Mesenchymal stem cell (in vitro differentiated cells and primary cell): ENCODE measurements around the gene ACACA.

Source experiments
- DNase-seq: peaks from one replicate; pipeline ENCODE4 v3.0.0-alpha.2; 2013
- H2AFZ ChIP-seq: one replicate; pipeline ENCODE4 v1.6.1; 2013; ENCODE audit warnings: low read depth, mild to moderate bottlenecking, control low read depth, inconsistent platforms, low read length, moderate library complexity
- H2AK5ac ChIP-seq: 2 replicates; pipeline ENCODE4 v1.6.1; 2013; ENCODE audit warnings: low read length, moderate library complexity, mild to moderate bottlenecking, inconsistent platforms; ENCODE audit not compliant: severe bottlenecking
- H2BK120ac ChIP-seq: one replicate; pipeline ENCODE4 v1.6.1; 2013; ENCODE audit warnings: low read depth, mild to moderate bottlenecking, inconsistent platforms, low read length, moderate library complexity
- H2BK12ac ChIP-seq, 2 experiments: one replicate each; pipeline ENCODE4 v1.6.1; 2013; ENCODE audit warnings: inconsistent platforms in 2 of 2, low read length in 2 of 2, mild to moderate bottlenecking in 2 of 2, moderate library complexity in 2 of 2, control low read depth in 1 of 2
- H2BK15ac ChIP-seq: one replicate; pipeline ENCODE4 v1.6.1; 2013; ENCODE audit warnings: mild to moderate bottlenecking, low read depth, inconsistent platforms; ENCODE audit not compliant: poor library complexity, severe bottlenecking
- H2BK5ac ChIP-seq: 2 replicates; pipeline ENCODE4 v1.6.1; 2013; ENCODE audit warnings: low read depth, mild to moderate bottlenecking, low read length, control low read depth, inconsistent platforms; ENCODE audit not compliant: poor library complexity, severe bottlenecking
- H3K14ac ChIP-seq, 2 experiments: one replicate each; pipeline ENCODE4 v1.6.1; 2013; ENCODE audit warnings: inconsistent platforms in 2 of 2, low read length in 2 of 2, control low read depth in 1 of 2, mild to moderate bottlenecking in 1 of 2, moderate library complexity in 1 of 2
- H3K18ac ChIP-seq, 2 experiments: one replicate each; pipeline ENCODE4 v1.6.1; 2013; ENCODE audit warnings: inconsistent platforms in 2 of 2, low read length in 2 of 2, control low read depth in 1 of 2, low read depth in 1 of 2, mild to moderate bottlenecking in 1 of 2
- H3K23ac ChIP-seq, 2 experiments: one replicate each; pipeline ENCODE4 v1.6.1; 2013; ENCODE audit warnings: inconsistent platforms in 2 of 2, low read length in 2 of 2, mild to moderate bottlenecking in 2 of 2, moderate library complexity in 2 of 2, control low read depth in 1 of 2
- H3K27ac ChIP-seq: 2 replicates; pipeline ENCODE4 v1.5.1; 2013; ENCODE audit warnings: mild to moderate bottlenecking, moderate library complexity, low read length, control low read depth, inconsistent platforms; ENCODE audit not compliant: poor library complexity, severe bottlenecking
- H3K27me3 ChIP-seq, 2 experiments: 2 replicates each; pipeline versions ENCODE4 v1.6.1 to v1.7.0; 2013; ENCODE audit warnings: low read length in 2 of 2, mild to moderate bottlenecking in 2 of 2, moderate library complexity in 2 of 2, control low read depth in 1 of 2, inconsistent platforms in 1 of 2; ENCODE audit not compliant: control insufficient read depth in 1 of 2, insufficient read depth in 1 of 2
- H3K36me3 ChIP-seq, 2 experiments: 2 replicates each; pipeline versions ENCODE4 v1.6.1 to v1.7.0; 2013; ENCODE audit warnings: low read length in 2 of 2, control low read depth in 1 of 2, inconsistent platforms in 1 of 2, low read depth in 1 of 2, mild to moderate bottlenecking in 1 of 2; ENCODE audit not compliant: insufficient read depth in 2 of 2, control insufficient read depth in 1 of 2
- H3K4ac ChIP-seq, 2 experiments: one replicate each; pipeline ENCODE4 v1.6.1; 2013; ENCODE audit warnings: inconsistent platforms in 2 of 2, low read length in 2 of 2, mild to moderate bottlenecking in 2 of 2, moderate library complexity in 2 of 2, control low read depth in 1 of 2, low read depth in 1 of 2
- H3K4me1 ChIP-seq: 2 replicates; pipeline ENCODE4 v1.6.1; 2013; ENCODE audit warnings: low read depth, low read length, control low read depth; ENCODE audit not compliant: control insufficient read depth, insufficient read depth
- H3K4me2 ChIP-seq: 2 replicates; pipeline ENCODE4 v1.6.1; 2013; ENCODE audit warnings: low read length, mild to moderate bottlenecking, inconsistent platforms; ENCODE audit not compliant: poor library complexity, severe bottlenecking
- H3K4me3 ChIP-seq, 2 experiments: 2 replicates each; pipeline versions ENCODE4 v1.5.1 to v1.7.0; 2013; ENCODE audit warnings: low read length in 2 of 2, mild to moderate bottlenecking in 2 of 2, control low read depth in 1 of 2, low read depth in 1 of 2; ENCODE audit not compliant: insufficient read depth in 1 of 2
- H3K79me1 ChIP-seq: replicated peaks from 2 replicates; pipeline ENCODE4 v1.6.1; 2013; ENCODE audit warnings: mild to moderate bottlenecking, control low read depth, low read length, inconsistent platforms; ENCODE audit not compliant: poor library complexity, severe bottlenecking
- H3K9ac ChIP-seq: 2 replicates; pipeline ENCODE4 v1.7.0; 2013; ENCODE audit warnings: mild to moderate bottlenecking, low read length, moderate library complexity
- H3K9me3 ChIP-seq: 2 replicates; pipeline ENCODE4 v1.7.0; 2013; ENCODE audit warnings: mild to moderate bottlenecking, low read length; ENCODE audit not compliant: control insufficient read depth
- H4K8ac ChIP-seq: one replicate; pipeline ENCODE4 v1.6.1; 2013; ENCODE audit warnings: inconsistent platforms, mild to moderate bottlenecking, low read length, moderate library complexity
- H4K91ac ChIP-seq: one replicate; pipeline ENCODE4 v1.6.1; 2013; ENCODE audit warnings: mild to moderate bottlenecking, low read length, inconsistent platforms
- WGBS: methylation state at CpG from one replicate; pipeline ENCODE4 v1.1.7; 2013; ENCODE audit warnings: mixed read lengths; 5-methylcytosine and 5-hydroxymethylcytosine counted together

Gene ACACA

DNA sequence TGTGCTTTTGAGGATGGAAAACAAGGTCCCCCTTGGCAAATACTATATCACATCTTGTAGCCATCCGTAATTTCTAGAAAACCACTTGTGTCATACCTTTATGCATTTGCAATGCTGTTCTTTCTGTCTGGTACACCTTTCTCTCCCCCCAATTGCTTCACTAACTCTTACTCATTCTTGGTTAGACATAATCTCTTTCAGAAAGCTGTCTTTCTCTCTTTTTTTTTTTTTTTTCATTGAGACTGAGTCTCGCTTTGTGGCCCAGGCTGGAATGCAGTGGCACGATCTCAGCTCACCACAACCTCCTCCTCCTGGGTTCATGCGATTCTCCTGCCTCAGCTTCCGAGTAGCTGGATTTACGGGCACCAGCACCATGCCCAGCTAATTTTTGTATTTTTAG is 125.8 kb downstream of the ACACA start:
- Histone ChIP-seq H2AFZ (no peak overlapping the region), H3K4me1 (no peaks in the 10 kb centered on the region), H2AK5ac (no peak overlapping the region), H4K91ac (no peak overlapping the region), H3K14ac (no peak overlapping the region), H4K8ac (no peak overlapping the region), H3K4me2 (no peak overlapping the region), H2BK15ac (no peak overlapping the region), H3K27me3 (no peaks in the 10 kb centered on the region), H3K27ac (no peak overlapping the region), H3K18ac (no peak overlapping the region), H3K9ac (no peak overlapping the region), H2BK5ac (no peak overlapping the region), H3K23ac (no peak overlapping the region), H2BK120ac (no peak overlapping the region), H3K4me3 (no peak overlapping the region), H3K79me1 (peaks cover 13% of the 10 kb centered on the region), H3K36me3 (peaks cover 7 to 70% of the 10 kb centered on the region in 2 experiments), H3K9me3 (no peaks in the 10 kb centered on the region), H2BK12ac (no peak overlapping the region), H3K4ac (no peak overlapping the region)
- WGBS: 99% methylated on average over 1 of the region's 6 CpGs
- no peak for DNase-seq

DNA sequence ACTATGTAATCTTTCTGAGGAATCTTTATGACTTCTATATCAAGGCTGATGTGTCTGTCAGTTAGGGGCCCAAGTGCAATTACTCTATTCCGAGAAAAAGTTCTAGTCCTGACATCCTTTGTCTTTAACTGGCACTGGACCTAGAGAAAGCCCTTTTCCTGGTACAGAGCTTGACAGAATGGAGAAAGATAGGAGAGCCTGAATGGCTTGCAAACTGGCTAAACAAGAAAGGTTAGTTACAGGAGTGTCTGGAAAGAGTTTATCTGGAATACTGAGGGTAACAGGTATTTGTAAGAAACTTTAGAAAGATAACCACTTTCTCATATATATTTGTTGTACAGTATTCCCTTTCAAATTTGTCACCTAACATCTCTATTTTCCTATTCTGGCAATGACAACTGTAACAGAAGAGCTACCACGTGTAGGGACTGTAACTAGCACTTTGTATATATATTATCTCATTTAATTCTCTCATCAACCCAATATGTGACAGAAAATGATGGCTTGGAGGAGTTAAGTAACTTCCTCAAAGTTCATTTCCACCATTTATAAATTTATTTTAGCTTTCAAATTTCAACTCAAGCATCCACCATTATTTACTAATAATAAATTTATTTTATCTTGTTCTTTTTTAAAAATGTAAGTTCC is 128.3 kb downstream of the ACACA start:
- Histone ChIP-seq H3K4me3 (no peak overlapping the region), H3K79me1 (peaks cover 4% of the 10 kb centered on the region), H3K4me2 (no peak overlapping the region), H3K4me1 (no peaks in the 10 kb centered on the region), H3K27me3 (no peaks in the 10 kb centered on the region), H3K9me3 (no peaks in the 10 kb centered on the region), H2BK12ac (no peak overlapping the region), H3K23ac (no peak overlapping the region), H2AK5ac (no peak overlapping the region), H2BK120ac (no peak overlapping the region), H2BK15ac (no peak overlapping the region), H3K36me3 (peaks cover 7 to 80% of the 10 kb centered on the region in 2 experiments), H3K18ac (no peak overlapping the region), H3K4ac (no peak overlapping the region), H2AFZ (no peak overlapping the region), H3K14ac (no peak overlapping the region), H3K27ac (no peak overlapping the region), H3K9ac (no peak overlapping the region), H4K91ac (no peak overlapping the region), H2BK5ac (no peak overlapping the region), H4K8ac (no peak overlapping the region)
- DNase-seq: no peak
- WGBS: 100% methylated on average over 1 of the region's 2 CpGs

GRCh38 chr17:37276475-37276874 is 130.2 kb downstream of the ACACA start:
- Histone ChIP-seq H3K27me3 (no peaks in the 10 kb centered on the region), H3K9ac (no peak overlapping the region), H2AK5ac (no peak overlapping the region), H2BK5ac (no peak overlapping the region), H3K4me2 (no peak overlapping the region), H4K8ac (no peak overlapping the region), H3K4ac (no peak overlapping the region), H2BK120ac (no peak overlapping the region), H3K18ac (no peak overlapping the region), H3K9me3 (no peaks in the 10 kb centered on the region), H3K27ac (no peak overlapping the region), H2BK15ac (no peak overlapping the region), H3K4me3 (no peak overlapping the region), H3K14ac (no peak overlapping the region), H3K23ac (no peak overlapping the region), H3K79me1 (peaks cover 5% of the 10 kb centered on the region), H4K91ac (no peak overlapping the region), H3K36me3 (peaks cover under 1 to 79% of the 10 kb centered on the region in 2 experiments), H2BK12ac (no peak overlapping the region), H3K4me1 (no peaks in the 10 kb centered on the region), H2AFZ (no peak overlapping the region)
- DNase-seq: no peak
- no CpG with 5 or more reads among the region's 1 CpG for WGBS

- Histone ChIP-seq H4K8ac (no peak overlapping the region), H2BK12ac (no peak overlapping the region), H3K14ac (no peak overlapping the region), H3K79me1 (peaks cover 8% of the 10 kb centered on the region), H3K4me2 (no peak overlapping the region), H3K9me3 (no peaks in the 10 kb centered on the region), H2BK120ac (no peak overlapping the region), H3K36me3 (peaks cover 4 to 85% of the 10 kb centered on the region in 2 experiments), H3K27me3 (no peaks in the 10 kb centered on the region), H2AK5ac (no peak overlapping the region), H2BK15ac (no peak overlapping the region), H2AFZ (no peak overlapping the region), H3K4me3 (no peak overlapping the region), H2BK5ac (no peak overlapping the region), H3K9ac (no peak overlapping the region), H3K4me1 (no peaks in the 10 kb centered on the region), H3K4ac (no peak overlapping the region), H3K27ac (no peak overlapping the region), H3K23ac (no peak overlapping the region), H4K91ac (no peak overlapping the region), H3K18ac (no peak overlapping the region)
- 34% methylated on average over 6 of the region's 6 CpGs for WGBS
- DNase-seq: peak; percentile 39
Measured at GRCh38 chr17:37274461-37274860, 132.2 kb downstream of the ACACA start.
